GM18870 (cell line): Measurements from ENCODE around the gene TMPRSS11D.

ENCODE experiments used
- ATAC-seq: cut with Tn5 transposase; IDR thresholded peaks from one replicate; pipeline ENCODE4 v1.9.1; 2021; ENCODE audit warnings: moderate library complexity; ENCODE audit not compliant: unreplicated experiment

The TMPRSS11D gene

DNA sequence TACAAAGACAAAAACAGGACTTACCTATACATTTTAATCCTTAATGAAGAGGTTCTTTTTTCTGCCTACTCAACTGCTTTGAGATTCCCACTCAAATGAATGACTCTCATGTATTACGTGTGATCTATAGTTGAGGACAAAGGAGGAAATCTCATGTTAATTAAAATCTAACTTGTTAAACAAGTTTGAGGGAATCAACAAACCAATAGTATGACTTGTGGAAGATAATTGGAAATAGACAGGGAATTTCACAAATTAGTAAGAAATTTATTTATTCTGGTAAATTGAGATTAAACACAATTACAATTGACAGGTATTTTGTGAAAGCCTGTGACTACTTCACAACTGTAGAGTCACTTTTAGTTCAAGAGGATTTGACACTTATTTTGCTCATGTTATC lies at the start of gene TMPRSS11D:
Gene TMPRSS11D, minus strand, starts transcription at position 101 of the 400 bp plus-strand sequence. Its CDS starts 69 bp downstream, at position 32.
- no peak for ATAC-seq

DNA sequence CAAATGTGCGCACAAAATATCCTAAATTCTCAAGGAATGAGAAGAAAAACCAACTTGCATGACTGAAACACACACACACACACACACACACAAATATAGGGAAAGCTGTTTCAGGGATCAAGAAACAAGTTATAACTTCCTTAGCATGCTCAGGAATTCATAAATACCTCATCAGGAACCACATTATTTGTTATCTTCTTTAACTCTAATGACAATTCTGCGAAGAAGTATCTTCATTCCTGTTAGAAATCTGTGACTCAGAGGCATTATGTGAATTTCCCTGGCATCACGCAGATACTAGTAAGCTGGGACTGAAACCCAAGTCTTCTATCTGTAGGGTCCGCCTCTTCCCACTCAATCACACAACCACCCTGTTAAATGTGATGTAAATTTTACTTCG lies 49.2 kb upstream of the TMPRSS11D start:
- no peak for ATAC-seq

DNA sequence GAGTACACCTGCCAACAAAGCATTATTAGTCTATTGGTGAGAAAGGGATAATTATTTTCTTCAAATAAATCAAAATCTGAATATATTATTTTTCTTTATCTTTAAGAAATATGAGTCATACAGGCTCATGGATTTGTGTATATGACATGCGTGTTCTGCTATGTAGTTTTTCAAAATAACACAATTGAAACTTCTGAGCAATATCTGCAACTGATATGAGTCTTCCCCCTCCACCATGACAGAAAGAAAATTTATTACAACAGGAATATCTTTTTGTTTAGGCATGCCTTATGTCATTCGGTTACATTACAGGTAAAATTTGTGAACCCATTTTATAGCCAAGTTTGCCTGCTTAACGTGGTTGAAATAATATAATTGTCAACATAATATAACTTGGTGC lies 47.5 kb upstream of the TMPRSS11D start:
- ATAC-seq, result no peak

DNA sequence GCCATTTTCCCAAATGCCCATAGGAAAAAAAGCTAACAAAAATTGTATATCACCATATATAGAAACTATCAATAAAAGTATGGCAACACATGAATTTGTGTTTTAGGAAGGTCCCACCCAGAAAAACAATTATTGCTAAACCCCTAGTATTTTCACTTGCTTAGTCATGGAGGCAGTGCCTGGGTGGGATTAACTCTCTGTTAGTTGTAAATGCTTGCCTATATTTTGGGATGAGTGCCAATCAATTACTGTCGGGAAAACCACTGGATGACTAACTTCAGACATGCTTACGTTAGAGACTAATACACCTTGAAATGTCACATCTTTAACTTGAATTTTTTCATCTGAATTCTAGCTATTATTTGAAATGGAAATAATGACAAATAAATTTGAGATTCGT lies 45.6 kb upstream of the TMPRSS11D start:
- no peak for ATAC-seq

GRCh38 chr4:67928546-67928945 lies 44.7 kb upstream of the TMPRSS11D start:
- no peak for ATAC-seq

- no peak for ATAC-seq
Measured at GRCh38 chr4:67927251-67927650, 43.4 kb upstream of the TMPRSS11D start.

- ATAC-seq, result no peak
Measured at GRCh38 chr4:67926485-67926884, 42.7 kb upstream of the TMPRSS11D start.

GRCh38 chr4:67922697-67923096 lies 38.9 kb upstream of the TMPRSS11D start:
- ATAC-seq, result no peak

DNA sequence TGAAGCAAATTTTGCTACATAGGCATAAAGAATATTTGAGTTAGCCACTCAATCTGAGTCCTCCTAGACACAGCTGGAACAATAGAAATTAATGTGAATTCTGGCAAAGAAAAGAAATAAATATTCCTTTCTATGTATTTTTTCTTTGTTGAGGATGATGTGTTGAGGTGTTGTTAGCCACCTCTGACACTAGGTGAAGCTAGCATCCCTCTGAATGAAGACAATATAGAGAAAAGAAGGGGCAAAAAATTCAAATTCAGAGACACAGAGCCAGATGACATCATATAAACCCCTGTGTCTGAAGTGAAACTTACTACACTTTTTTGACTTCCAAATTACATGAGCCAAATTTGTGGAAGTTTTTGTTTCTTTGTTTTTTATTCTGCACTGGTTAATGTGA lies 34.6 kb upstream of the TMPRSS11D start:
- ATAC-seq, result no peak

DNA sequence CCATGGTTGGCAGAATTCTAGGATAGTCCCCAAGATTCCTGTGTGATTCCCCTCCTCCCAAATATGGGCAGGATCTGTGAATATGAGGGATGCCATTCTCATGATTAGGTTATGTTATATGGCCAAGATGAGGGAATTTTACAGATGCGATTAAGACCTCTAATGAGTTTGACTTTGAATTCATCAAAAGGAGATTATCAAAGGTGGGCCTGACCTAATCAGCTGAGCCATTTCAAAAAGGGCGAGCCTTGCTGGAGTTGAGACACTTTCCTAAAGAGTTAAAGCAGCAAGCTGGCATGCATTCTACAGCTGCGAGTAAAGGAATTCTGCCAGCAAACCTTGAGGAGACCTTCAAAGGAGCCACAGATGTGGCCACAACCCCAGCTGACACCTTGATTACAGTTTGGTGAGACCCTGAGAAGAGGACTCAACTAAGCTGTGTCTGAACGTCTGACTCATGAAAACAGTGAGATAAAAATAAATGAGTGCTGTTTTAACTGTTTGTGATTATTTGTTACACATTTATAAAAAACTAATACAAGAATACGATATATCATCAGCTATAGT lies 31.7 kb upstream of the TMPRSS11D start:
- ATAC-seq, result no peak

- ATAC-seq, result no peak
Measured at GRCh38 chr4:67912080-67912479, 28.3 kb upstream of the TMPRSS11D start.

GRCh38 chr4:67911638-67912037 lies 27.8 kb upstream of the TMPRSS11D start:
- no peak for ATAC-seq

GRCh38 chr4:67911141-67911540 lies 27.3 kb upstream of the TMPRSS11D start:
- no peak for ATAC-seq

GRCh38 chr4:67910585-67910905 lies 26.7 kb upstream of the TMPRSS11D start:
- ATAC-seq, result no peak

DNA sequence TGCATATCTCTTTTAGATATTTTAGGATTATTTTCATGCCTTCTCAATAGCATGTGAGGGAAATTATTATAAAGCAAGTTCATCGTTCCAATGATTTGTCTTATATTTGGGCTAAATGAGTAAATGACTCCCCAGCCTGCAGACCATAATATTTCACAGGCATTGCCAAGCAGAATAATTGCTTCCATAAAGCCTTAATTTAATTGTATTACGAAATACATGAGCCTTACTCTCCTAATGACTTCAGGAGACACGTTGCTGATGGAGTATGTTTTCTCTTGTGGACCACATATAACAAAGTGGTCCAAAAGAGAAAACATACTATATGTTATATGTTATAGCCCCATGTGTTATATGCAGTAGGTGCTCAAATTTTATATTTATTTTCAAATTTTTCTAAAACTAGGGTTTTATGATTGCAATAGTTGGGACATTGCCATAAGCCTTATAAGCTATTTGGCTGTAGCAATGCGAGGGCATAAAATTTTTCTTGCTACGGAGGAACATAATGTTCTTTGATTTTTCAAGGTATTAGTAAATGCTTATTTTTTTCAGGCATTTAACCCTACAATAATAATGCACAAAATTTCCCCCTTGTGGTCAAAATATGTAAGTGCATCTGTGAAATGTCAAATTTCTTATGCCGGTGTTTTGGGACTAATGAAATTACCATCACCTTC lies 26.2 kb upstream of the TMPRSS11D start:
- no peak for ATAC-seq

DNA sequence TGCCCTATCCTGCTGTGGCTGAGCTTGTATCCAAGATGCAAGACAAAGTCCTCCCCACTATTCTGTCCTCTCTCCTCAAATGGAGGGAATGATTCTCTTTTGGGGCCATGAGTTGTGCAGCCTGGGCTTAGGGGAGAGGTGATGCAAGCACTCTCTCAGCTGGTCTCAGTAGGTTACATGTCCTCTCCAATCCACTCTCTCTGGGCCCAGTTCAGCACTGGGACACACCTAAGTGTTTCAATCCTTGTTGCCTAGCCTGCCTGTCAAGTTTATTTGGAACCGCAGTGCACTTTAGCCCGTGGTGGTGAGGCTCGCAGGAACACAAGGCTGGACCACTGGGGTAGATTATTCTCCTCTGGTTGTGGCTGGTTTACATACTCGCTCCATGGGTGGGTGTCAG lies 23.8 kb upstream of the TMPRSS11D start:
- no peak for ATAC-seq

DNA sequence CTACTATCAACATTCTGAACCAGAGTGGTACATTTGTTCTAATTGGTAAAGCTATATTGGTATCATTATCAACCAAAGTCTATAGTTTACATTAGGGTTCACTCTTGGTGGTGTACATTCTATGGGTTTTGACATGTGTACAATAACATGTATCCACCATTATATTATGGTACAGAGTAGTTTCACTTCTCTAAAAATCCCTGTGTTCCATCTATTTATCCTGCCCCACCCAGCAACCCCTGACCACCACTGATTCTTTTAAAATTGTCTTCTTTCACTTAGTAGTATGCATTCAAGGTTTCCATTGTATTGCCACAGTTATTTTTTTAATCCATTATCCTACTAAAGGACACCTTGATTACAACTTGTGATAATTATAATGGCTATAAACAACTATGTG lies 15.3 kb upstream of the TMPRSS11D start:
- no peak for ATAC-seq

DNA sequence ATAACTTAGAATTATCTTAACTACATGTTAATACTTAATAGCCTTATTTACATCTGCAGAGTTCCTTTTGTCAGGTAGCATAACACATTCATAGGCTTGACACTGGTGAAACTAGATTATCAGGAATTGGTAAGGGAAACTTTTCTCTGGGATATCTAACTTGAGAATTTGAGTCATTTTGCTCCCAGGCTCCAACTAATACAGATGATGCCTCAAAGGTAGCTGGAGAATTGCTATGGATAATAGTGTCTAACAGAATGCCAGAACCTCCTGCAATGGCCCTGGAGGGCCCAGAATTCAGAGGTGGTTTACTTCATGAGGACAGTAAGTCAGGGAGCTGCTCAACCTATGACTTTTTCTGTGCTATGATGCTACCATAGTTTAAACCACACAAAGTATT lies 13.9 kb upstream of the TMPRSS11D start:
- no peak for ATAC-seq

DNA sequence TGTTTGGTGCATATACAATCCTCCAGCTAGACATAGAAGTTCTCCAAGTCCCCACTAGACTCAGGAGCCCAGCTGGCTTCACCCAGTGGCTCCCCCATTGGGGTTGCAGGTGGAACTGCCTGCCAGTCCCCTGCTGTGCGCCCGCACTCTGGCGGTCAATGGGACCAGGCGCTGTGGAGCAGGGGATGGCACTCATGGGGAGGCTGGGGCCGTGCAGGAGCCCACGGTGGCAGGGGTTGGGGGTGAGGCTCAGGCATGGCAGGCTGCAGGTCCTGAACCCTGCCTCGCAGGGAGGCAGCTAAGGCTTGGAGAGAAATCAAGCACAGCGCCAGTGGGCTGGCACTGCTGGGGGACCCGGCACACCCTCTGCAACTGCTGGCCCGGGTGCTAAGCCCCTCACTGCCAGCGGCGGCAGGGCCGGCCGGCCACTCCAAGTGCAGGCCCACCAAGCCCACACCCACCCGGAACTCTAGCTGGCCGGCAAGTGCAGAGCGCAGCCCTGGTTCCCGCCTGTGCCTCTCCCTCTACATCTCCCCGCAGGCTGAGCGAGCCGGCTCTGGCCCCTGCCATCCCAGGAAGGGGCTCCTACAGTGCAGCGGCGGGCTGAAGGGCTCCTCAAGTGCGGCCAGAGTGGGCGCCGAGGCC lies 12.7 kb upstream of the TMPRSS11D start:
- ATAC-seq, result no peak

- ATAC-seq, result no peak
Measured at GRCh38 chr4:67894659-67895058, 10.9 kb upstream of the TMPRSS11D start.

DNA sequence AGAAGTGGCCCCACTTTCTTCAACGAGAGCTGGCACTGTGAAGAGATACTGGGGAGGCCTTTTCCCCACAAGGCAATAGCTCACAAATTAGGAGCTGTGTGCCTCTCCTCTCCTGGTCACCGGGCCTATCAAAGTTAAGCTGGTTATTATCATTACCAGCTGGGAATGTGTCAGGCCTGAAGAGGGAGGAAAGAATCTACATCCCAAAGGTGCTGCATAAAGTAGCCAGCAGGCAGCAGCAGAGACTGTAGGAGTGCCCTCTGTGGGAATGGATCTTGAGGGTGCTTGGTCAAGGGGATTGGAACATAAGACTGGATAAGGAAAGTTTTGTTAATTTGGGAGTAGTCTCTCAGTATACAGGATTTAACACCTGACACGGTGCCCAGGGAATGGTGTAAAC lies 9.1 kb upstream of the TMPRSS11D start:
- ATAC-seq, result no peak

DNA sequence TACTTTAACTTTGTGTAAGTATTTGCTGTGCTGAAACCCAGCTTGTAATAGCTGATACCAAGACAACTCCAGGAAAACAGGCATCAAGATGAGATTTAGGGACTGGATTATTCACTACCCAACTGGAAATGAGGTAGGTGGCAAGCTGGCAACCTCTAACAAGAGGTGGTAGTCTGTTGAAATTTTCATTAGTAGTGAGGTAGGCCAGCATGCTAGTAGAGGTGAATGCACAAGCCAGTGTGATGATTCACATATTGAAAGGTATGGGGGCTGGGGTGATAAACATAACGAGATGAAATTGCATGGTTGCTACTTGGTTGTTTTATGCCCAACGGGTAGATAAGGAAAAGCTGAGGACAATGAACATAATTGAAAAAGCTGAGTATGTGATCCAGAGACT lies 8.5 kb upstream of the TMPRSS11D start:
- no peak for ATAC-seq

GRCh38 chr4:67891645-67892044 lies 7.8 kb upstream of the TMPRSS11D start:
- ATAC-seq, result no peak
